Lower leg skin (tissue), 3 donors: ENCODE data around the gene CLIP2.

Source experiments
- POLR2A ChIP-seq, 2 donors: fragments of 450-650 bp; IDR thresholded peaks; one replicate each; pipeline ENCODE4 v1.6.1; 2016 to 2017; ENCODE audit warnings: antibody characterized with exemption in 2 of 2, mild to moderate bottlenecking in 1 of 2, moderate library complexity in 1 of 2
- TF ChIP-seq, protein P1 (sequence below), 3 donors: fragments of 450-650 bp; IDR thresholded peaks; one replicate each; pipeline ENCODE4 v1.5.1; 2016; ENCODE audit warnings: antibody characterized with exemption in 3 of 3, mild to moderate bottlenecking in 3 of 3, moderate library complexity in 2 of 3

DNA sequence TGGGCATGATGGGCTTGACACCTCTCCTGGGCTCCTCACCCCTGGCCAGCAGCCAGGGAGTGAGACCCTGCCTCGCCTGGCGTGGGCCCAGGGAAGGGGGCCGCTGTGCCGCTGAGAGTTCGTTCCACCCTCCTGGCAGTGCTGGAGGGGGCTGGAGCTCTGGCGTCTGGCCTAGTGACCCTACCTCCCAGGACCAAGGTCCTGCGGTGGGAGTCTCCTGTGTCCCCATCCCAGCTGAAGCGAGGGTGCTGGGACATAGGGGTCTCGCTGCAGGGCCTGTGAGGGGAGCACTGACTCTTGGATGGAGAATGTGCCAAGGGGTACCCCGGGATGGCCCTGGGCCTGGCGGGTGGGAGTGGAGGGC is 165.7 kb downstream of the CLIP2 start:
- TF ChIP-seq, protein P1, sequence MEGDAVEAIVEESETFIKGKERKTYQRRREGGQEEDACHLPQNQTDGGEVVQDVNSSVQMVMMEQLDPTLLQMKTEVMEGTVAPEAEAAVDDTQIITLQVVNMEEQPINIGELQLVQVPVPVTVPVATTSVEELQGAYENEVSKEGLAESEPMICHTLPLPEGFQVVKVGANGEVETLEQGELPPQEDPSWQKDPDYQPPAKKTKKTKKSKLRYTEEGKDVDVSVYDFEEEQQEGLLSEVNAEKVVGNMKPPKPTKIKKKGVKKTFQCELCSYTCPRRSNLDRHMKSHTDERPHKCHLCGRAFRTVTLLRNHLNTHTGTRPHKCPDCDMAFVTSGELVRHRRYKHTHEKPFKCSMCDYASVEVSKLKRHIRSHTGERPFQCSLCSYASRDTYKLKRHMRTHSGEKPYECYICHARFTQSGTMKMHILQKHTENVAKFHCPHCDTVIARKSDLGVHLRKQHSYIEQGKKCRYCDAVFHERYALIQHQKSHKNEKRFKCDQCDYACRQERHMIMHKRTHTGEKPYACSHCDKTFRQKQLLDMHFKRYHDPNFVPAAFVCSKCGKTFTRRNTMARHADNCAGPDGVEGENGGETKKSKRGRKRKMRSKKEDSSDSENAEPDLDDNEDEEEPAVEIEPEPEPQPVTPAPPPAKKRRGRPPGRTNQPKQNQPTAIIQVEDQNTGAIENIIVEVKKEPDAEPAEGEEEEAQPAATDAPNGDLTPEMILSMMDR (IDR thresholded peaks at IDR 0.05): no peak
- no peak for TF ChIP-seq POLR2A (IDR thresholded peaks at IDR 0.05)
